Suprapubic skin (tissue), 4 donors: Measurements from ENCODE around the gene TANGO2.

Experiments
- CTCF ChIP-seq, 2 donors: fragments of 200-600 bp in 1 of 2; fragments of 450-650 bp in 1 of 2; sonication (generic) in 1 of 2; IDR thresholded peaks; one replicate each; pipeline ENCODE4 v1.5.1; 2016 to 2019; ENCODE audit warnings: antibody characterized with exemption in 2 of 2, mild to moderate bottlenecking in 1 of 2, moderate library complexity in 1 of 2
- EP300 ChIP-seq: sonication (generic); formaldehyde crosslinking; IDR thresholded peaks from one replicate; pipeline ENCODE4 v1.6.1; 2017; ENCODE audit warnings: antibody characterized with exemption
- POLR2A ChIP-seq, 2 donors: fragments of 450-650 bp; IDR thresholded peaks; one replicate each; pipeline ENCODE4 v1.6.1; 2017; ENCODE audit warnings: antibody characterized with exemption in 2 of 2, mild to moderate bottlenecking in 2 of 2, moderate library complexity in 2 of 2
- POLR2AphosphoS5 ChIP-seq, 3 donors: sonication (generic); formaldehyde crosslinking; IDR thresholded peaks; one replicate each; pipeline ENCODE4 v1.6.1; 2017; ENCODE audit warnings: antibody characterized with exemption in 3 of 3

DNA sequence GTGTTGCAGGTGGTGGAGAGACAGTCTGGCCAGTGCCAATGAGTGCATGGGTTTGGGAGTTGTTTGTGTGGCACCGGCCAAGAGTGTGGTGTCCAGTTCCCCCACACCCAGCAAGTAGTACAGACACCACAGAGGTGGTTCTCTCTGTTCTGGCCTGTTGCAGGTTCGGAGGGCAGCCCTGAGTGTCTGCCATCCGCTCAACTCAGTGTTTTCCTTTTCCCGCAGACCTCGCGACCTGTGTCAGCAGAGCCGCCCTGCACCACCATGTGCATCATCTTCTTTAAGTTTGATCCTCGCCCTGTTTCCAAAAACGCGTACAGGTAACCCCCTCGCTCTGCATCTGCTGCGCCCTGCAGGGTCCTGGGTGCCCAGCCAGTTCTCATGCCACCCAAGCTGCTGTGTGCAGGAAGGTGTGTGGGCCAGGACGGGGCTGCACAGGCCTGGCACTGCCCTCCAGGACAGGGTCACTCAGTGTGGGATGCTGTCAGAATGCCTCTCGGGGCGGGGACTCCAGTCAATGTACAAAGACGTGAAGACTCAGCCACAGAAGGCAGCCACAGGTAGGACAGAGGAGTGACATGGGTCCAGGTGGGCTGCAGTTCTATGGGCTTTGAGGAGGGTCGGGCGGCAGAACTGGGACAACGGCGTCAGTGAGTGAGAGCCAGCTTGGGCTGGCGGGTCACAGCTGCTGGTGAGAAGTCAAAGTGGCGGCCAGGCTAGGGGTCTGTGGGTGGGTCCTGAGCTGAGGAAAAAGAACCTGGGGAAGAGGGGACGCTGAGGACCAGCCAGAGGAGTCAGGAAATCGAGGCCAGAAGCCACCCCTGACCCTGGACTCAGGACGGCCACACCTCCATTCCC lies 15.9 kb downstream of the TANGO2 start:
- TF ChIP-seq CTCF (IDR thresholded peaks at IDR 0.05) = no peak
- no peak for TF ChIP-seq POLR2A (IDR thresholded peaks at IDR 0.05)
- TF ChIP-seq POLR2AphosphoS5 (IDR thresholded peaks at IDR 0.05) = no peak
- TF ChIP-seq EP300 = no peak
